NB4 (cell line): Measurements from ENCODE around the gene SMYD5.
"Not testable (repeated sequence)": the region's sequence is repeated elsewhere in the genome, so short reads cannot be mapped to it uniquely, and the experiment has no call there.

Experiments
- CTCF ChIP-seq: IDR thresholded peaks from one replicate; pipeline ENCODE4 v1.5.1; 2012; ENCODE audit warnings: low read depth, low read length
- POLR2A ChIP-seq: IDR thresholded peaks from 2 replicates; pipeline ENCODE4 v1.6.1; 2011; ENCODE audit warnings: mild to moderate bottlenecking; ENCODE audit not compliant: insufficient read length; ENCODE audit errors: extremely low read depth

GRCh38 chr2:73166813-73167212 lies 47.2 kb upstream of the SMYD5 start:
- TF ChIP-seq CTCF, POLR2A: not testable (repeated sequence)
